ENCODE results near the gene CALML3.

CALML3 gene

DNA sequence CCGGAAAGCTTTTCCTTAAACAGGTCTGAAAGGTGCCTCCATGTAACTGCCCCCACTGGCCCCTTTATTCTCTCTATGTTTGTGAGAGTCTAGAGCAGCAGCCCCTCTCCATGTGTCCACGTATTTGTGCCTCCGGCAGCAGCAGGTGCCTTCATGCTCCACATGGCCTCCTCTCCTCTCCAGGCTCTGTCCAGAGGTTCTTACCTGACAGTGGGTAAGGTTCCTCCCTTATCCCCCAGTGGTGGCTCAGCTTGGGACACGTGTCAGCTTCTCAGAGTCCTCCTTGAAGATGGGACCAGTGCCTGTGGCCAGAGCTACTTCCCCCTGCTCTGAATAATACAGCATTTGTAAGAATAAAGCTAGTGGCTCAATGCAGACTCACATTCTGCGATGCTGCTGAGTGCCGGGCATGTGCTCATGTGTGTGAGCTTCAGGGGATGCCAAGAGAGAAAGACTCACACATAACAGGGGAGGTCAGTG is 7.9 kb downstream of the CALML3 start:
- no peaks in the 10 kb centered on the region for H3K36me3 ChIP-seq (ENCODE audit: insufficient read depth, low read length)
- H3K9me3 ChIP-seq (ENCODE audit: control insufficient read depth, insufficient read depth, low read length) = no peaks in the 10 kb centered on the region
- no peak overlapping the region for H3K9ac ChIP-seq (ENCODE audit: low read depth, low read length)
- no peaks in the 10 kb centered on the region for H3K4me1 ChIP-seq (ENCODE audit: insufficient read depth, low read length)

- no peaks in the 10 kb centered on the region for H3K4me1 ChIP-seq (ENCODE audit: insufficient read depth, low read length)
These were observed 8.5 kb downstream of the CALML3 start for GRCh38 chr10:5533098-5533731.

GRCh38 chr10:5534051-5534821 is 9.5 kb downstream of the CALML3 start:
- no peaks in the 10 kb centered on the region for H3K36me3 ChIP-seq (ENCODE audit: insufficient read depth, low read length)
- peaks cover 5% of the 10 kb centered on the region for H3K4me1 ChIP-seq (ENCODE audit: insufficient read depth, low read length)
- no peak overlapping the region for H3K9ac ChIP-seq (ENCODE audit: low read depth, low read length)
- no peaks in the 10 kb centered on the region for H3K9me3 ChIP-seq (ENCODE audit: control insufficient read depth, insufficient read depth, low read length)

More at GRCh38 chr10:5533098-5533731, 8.5 kb downstream of the CALML3 start:
- no peaks in the 10 kb centered on the region for H3K9me3 ChIP-seq (ENCODE audit: control insufficient read depth, insufficient read depth, low read length)
- H3K36me3 ChIP-seq (ENCODE audit: insufficient read depth, low read length) = no peaks in the 10 kb centered on the region
- no peak overlapping the region for H3K9ac ChIP-seq (ENCODE audit: low read depth, low read length)

DNA sequence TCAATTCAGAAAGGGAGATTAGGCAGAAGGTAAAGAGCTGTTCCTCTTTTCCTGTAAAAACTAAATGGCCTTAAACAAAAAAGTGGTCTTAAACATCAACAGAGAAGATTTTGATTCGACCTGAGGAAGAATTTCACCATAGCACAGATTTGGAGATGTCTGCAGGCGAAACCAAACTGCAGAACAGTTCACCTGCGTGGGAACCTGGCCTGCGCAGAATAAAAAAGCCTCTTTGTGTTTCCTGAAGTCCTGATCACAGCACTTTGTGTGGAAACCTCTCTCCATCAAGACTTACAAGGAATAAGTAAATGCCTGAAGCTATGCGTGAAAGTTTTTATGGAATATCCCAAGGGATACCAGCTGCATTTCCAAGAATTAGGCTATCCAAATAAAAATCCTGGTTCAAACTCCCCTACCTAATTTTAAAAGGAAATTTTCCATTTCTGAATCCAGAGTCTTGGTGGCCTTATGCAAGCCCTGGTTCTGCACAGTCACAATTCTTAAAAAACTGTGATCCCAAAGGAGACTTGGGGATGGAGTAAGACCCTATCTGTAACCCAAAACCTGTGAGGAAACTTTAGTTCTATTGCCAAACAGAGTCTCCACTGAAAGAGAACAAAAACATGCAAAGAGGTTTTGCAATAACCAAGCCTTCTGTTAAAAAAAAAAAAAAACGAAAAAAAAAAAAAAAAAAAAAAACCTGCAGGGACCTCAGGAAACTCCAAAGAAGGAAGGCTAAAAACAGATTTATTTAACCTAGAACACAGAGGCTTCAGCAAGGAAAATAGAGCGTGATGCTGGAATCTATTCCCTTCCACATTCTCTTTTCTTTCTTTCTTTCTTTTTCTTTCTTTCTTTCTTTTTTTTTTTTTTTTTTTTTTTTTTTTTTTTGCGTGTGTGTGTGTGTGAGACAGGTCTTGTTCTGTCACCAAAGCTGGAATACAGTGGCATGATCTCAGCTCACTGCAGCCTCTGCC is 10.4 kb downstream of the CALML3 start:
- H3K9ac ChIP-seq (ENCODE audit: low read depth, low read length) = no peak overlapping the region
- H3K36me3 ChIP-seq (ENCODE audit: insufficient read depth, low read length) = no peaks in the 10 kb centered on the region
- peaks cover 5% of the 10 kb centered on the region for H3K4me1 ChIP-seq (ENCODE audit: insufficient read depth, low read length)
- H3K9me3 ChIP-seq (ENCODE audit: control insufficient read depth, insufficient read depth, low read length) = no peaks in the 10 kb centered on the region

DNA sequence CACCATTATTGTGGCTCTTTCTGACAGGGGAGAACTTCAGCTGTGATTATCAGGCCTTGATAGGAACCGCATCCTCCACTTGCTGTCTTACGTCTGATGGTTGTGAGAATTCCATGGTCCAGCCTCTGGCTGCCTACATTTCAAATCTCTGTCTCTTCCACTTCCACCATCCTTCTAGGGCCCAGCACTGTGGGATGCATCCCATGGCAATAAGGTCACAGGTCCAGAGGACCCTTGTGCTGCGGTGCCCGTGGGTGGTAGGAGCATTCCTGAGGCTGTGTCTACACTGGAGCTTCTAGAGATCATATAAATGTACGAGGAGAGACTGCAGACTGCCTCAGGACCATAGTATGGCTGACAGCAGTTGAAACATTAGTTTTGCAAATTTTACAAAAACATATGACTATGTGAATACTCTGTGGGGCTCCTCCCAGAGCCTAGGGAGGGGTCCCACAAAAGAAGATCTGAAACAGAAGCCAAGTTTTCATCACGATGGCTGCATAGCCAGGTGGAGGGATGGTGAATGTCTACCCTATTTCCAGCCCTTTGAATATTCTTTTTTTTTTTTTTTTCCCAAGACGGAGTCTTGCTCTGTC is 11.8 kb downstream of the CALML3 start:
- no peaks in the 10 kb centered on the region for H3K36me3 ChIP-seq (ENCODE audit: insufficient read depth, low read length)
- H3K4me1 ChIP-seq (ENCODE audit: insufficient read depth, low read length) = peaks cover 5% of the 10 kb centered on the region
- H3K9me3 ChIP-seq (ENCODE audit: control insufficient read depth, insufficient read depth, low read length) = no peaks in the 10 kb centered on the region
- no peak overlapping the region for H3K9ac ChIP-seq (ENCODE audit: low read depth, low read length)

DNA sequence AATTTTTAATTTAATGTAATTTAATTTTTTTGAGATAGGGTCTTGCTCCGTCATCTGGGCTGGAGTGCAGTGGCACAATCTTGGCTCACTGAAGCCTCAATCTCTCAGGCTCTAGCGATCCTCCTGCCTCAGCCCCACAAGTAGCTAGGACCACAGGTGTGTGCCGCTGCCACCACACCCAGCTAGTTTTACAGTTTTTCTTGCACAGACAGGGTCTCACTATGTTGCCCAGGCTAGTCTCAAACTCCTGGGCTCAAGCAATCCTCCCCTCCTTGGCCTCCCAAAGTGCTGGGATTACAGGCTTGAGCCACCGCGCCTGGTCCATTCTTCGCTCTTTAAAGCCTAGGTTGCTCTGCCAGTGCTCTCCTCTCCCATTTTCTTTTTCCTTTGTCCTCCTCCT is 12.9 kb downstream of the CALML3 start:
- peaks cover 8% of the 10 kb centered on the region for H3K9me3 ChIP-seq (ENCODE audit: control insufficient read depth, insufficient read depth, low read length)
- no peak overlapping the region for H3K9ac ChIP-seq (ENCODE audit: low read depth, low read length)
- H3K4me1 ChIP-seq (ENCODE audit: insufficient read depth, low read length) = peaks cover 5% of the 10 kb centered on the region
- H3K36me3 ChIP-seq (ENCODE audit: insufficient read depth, low read length) = no peaks in the 10 kb centered on the region

- peaks cover 5% of the 10 kb centered on the region for H3K4me1 ChIP-seq (ENCODE audit: insufficient read depth, low read length)
- H3K9me3 ChIP-seq (ENCODE audit: control insufficient read depth, insufficient read depth, low read length) = peaks cover 10% of the 10 kb centered on the region
- no peaks in the 10 kb centered on the region for H3K36me3 ChIP-seq (ENCODE audit: insufficient read depth, low read length)
- H3K9ac ChIP-seq (ENCODE audit: low read depth, low read length) = no peak overlapping the region
These were observed 13.7 kb downstream of the CALML3 start for GRCh38 chr10:5538446-5538845.

- no peak overlapping the region for H3K9ac ChIP-seq (ENCODE audit: low read depth, low read length)
- no peaks in the 10 kb centered on the region for H3K36me3 ChIP-seq (ENCODE audit: insufficient read depth, low read length)
- peaks cover 10% of the 10 kb centered on the region for H3K9me3 ChIP-seq (ENCODE audit: control insufficient read depth, insufficient read depth, low read length)
- H3K4me1 ChIP-seq (ENCODE audit: insufficient read depth, low read length) = peaks cover 5% of the 10 kb centered on the region
These were observed 14.3 kb downstream of the CALML3 start for GRCh38 chr10:5538892-5539651.

- Histone ChIP-seq H3K36me3 (ENCODE audit: insufficient read depth, low read length) (no peaks in the 10 kb centered on the region), H3K9me3 (ENCODE audit: control insufficient read depth, insufficient read depth, low read length) (peaks cover 14% of the 10 kb centered on the region), H3K4me1 (ENCODE audit: insufficient read depth, low read length) (peaks cover 5% of the 10 kb centered on the region), H3K9ac (ENCODE audit: low read depth, low read length) (no peak overlapping the region)
These were observed 15.3 kb downstream of the CALML3 start for GRCh38 chr10:5540080-5540479.

- H3K9me3 ChIP-seq (ENCODE audit: control insufficient read depth, insufficient read depth, low read length) = peaks cover 14% of the 10 kb centered on the region
- no peak overlapping the region for H3K9ac ChIP-seq (ENCODE audit: low read depth, low read length)
- peaks cover 5% of the 10 kb centered on the region for H3K4me1 ChIP-seq (ENCODE audit: insufficient read depth, low read length)
- no peaks in the 10 kb centered on the region for H3K36me3 ChIP-seq (ENCODE audit: insufficient read depth, low read length)
These were observed 16.1 kb downstream of the CALML3 start for GRCh38 chr10:5540891-5541290.

DNA sequence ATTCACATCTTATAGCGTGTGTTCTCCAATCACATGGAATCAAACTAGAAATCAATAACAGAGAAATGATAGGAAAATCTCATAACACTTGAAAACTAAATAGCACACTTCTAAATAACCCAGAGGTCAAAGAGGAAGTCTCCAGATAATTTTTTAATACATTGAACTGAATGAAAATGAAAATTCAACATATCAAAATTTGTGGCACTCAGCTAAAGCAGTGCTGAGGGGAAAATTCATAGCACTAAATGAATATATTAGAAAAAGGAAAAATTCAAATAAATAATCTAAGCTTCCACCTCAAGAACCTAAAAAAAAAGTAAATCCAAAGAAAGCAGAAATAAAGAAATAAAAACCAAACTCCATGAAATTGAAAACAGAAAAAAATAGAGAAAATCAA is 17.3 kb downstream of the CALML3 start:
- Histone ChIP-seq H3K9ac (ENCODE audit: low read depth, low read length) (no peak overlapping the region), H3K9me3 (ENCODE audit: control insufficient read depth, insufficient read depth, low read length) (peaks cover 14% of the 10 kb centered on the region), H3K4me1 (ENCODE audit: insufficient read depth, low read length) (peaks cover 5% of the 10 kb centered on the region), H3K36me3 (ENCODE audit: insufficient read depth, low read length) (no peaks in the 10 kb centered on the region)

- no peaks in the 10 kb centered on the region for H3K36me3 ChIP-seq (ENCODE audit: insufficient read depth, low read length)
- H3K9ac ChIP-seq (ENCODE audit: low read depth, low read length) = no peak overlapping the region
- peaks cover 14% of the 10 kb centered on the region for H3K9me3 ChIP-seq (ENCODE audit: control insufficient read depth, insufficient read depth, low read length)
- H3K4me1 ChIP-seq (ENCODE audit: insufficient read depth, low read length) = peaks cover 17% of the 10 kb centered on the region
These were observed 18.9 kb downstream of the CALML3 start for GRCh38 chr10:5543623-5544022.

GRCh38 chr10:5544216-5544805 is 19.6 kb downstream of the CALML3 start:
- no peaks in the 10 kb centered on the region for H3K36me3 ChIP-seq (ENCODE audit: insufficient read depth, low read length)
- H3K4me1 ChIP-seq (ENCODE audit: insufficient read depth, low read length) = peaks cover 17% of the 10 kb centered on the region
- H3K9ac ChIP-seq (ENCODE audit: low read depth, low read length) = no peak overlapping the region
- H3K9me3 ChIP-seq (ENCODE audit: control insufficient read depth, insufficient read depth, low read length) = peaks cover 14% of the 10 kb centered on the region
